Fibroblast of villous mesenchyme (primary cell): Measurements from ENCODE around the gene NINJ1. TPM values are rescaled to one million over a fixed set of nuclear protein-coding genes. Genes with fewer than 3 reads are reported as not detected.
A peak's percentile ranks its signal among the peaks of the same experiment; 100 is the strongest.
"Not testable (repeated sequence)": the region's sequence is repeated elsewhere in the genome, so short reads cannot be mapped to it uniquely, and the experiment has no call there.

Source experiments
- DNase-seq: peaks from one replicate; pipeline ENCODE4 v3.0.0-alpha.2; 2010; ENCODE audit warnings: low read depth
- H3K4me3 ChIP-seq: 2 replicates; pipeline ENCODE4 v1.5.1; 2011; ENCODE audit warnings: low read depth, mild to moderate bottlenecking, low read length
- CTCF ChIP-seq: IDR thresholded peaks from 2 replicates; pipeline ENCODE4 v1.5.1; 2012; ENCODE audit warnings: low read depth, mild to moderate bottlenecking, low read length; ENCODE audit not compliant: insufficient read depth
- total RNA-seq: library from RNA; depleted of rRNA; stranded (reverse); fragments of >200 nt; gene quantifications from 2 replicates; pipeline ENCODE4 v1.2.3, GENCODE V29; 2012

The NINJ1 gene
- total RNA-seq, 1 donor, result 33.7 TPM

GRCh38 chr9:93117924-93118862 is 15.9 kb downstream of the NINJ1 start:
- no peak overlapping the region for H3K4me3 ChIP-seq
- no peak for TF ChIP-seq CTCF
- DNase-seq, result no peak

GRCh38 chr9:93117521-93117920 is 16.5 kb downstream of the NINJ1 start:
- DNase-seq, H3K4me3 ChIP-seq: not testable (repeated sequence)

GRCh38 chr9:93116072-93116961 is 17.7 kb downstream of the NINJ1 start:
- peak; percentile 96 for DNase-seq
- no peak for TF ChIP-seq CTCF

GRCh38 chr9:93115486-93116071 is 18.5 kb downstream of the NINJ1 start:
- no peak for DNase-seq
- no peak for TF ChIP-seq CTCF
- no peak overlapping the region for H3K4me3 ChIP-seq

More at GRCh38 chr9:93116072-93116961, 17.7 kb downstream of the NINJ1 start:
- H3K4me3 ChIP-seq, result no peak overlapping the region

- no peak for DNase-seq
- no peak for TF ChIP-seq CTCF
- no peak overlapping the region for H3K4me3 ChIP-seq
Observed at GRCh38 chr9:93114984-93115335, 19.1 kb downstream of the NINJ1 start.

- TF ChIP-seq CTCF, result no peak
- DNase-seq, result no peak
Observed at GRCh38 chr9:93114169-93114983, 19.7 kb downstream of the NINJ1 start.

More at GRCh38 chr9:93114169-93114983, 19.7 kb downstream of the NINJ1 start:
- H3K4me3 ChIP-seq, result no peak overlapping the region
